Glomerular visceral epithelial cell (primary cell): ENCODE measurements around the gene TIPRL.
"Not testable (repeated sequence)": the region's sequence is repeated elsewhere in the genome, so short reads cannot be mapped to it uniquely, and the experiment has no call there.

ENCODE experiments used
- DNase-seq: peaks from one replicate; pipeline ENCODE4 v3.0.0-alpha.2; 2016; ENCODE audit errors: extremely low spot score

The TIPRL gene

GRCh38 chr1:168178638-168179437 lies at the start of gene TIPRL:
Gene TIPRL (plus strand): TSS chr1:168178962. CDS start chr1:168179078, 116 bp downstream.
- peak; percentile 98 for DNase-seq

- DNase-seq: no peak
Observed at GRCh38 chr1:168129933-168130332, 48.8 kb upstream of the TIPRL start.

DNA sequence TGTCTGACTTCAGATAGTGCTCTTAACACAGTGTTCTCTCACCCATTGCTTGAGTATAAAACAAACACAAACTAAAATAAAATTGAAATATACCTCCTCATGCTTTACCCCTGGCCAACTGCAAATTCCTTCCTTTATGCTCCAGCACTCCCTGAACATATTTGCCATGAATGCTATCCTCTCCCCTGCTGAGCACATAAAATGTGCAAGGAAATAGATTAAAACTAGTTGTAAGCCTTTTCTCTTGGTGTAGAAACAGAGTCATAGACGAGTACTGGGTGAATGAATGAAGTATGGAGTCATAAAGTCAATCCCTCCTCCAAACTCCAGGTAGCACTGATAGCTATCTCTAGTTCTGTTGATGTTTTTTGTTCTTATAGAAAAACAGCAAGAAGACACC lies 44.6 kb upstream of the TIPRL start:
- DNase-seq: no peak

DNA sequence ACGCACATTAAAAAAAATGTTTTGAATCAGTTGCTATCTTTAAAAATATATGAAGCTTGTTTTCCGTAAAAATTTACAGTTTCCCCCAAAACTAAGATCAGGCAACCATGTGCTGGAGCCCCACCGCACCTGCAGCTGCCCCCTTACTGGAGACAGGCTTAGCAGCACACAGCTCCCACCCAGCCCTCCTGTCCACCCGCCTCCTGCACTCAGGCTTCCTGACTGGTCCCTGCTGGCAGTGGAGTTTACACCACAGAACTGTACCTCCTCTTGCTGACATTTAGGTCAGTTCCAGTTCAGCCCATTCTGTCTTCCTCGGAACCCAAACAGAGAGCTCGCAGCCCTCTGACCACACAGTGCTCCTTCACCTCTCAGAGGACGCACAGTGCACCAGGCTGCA lies 44.1 kb upstream of the TIPRL start:
- no peak for DNase-seq

GRCh38 chr1:168135116-168135920 lies 43.4 kb upstream of the TIPRL start:
- DNase-seq: peak; percentile 23

GRCh38 chr1:168135921-168136708 lies 42.6 kb upstream of the TIPRL start:
- DNase-seq: peak; percentile 34

DNA sequence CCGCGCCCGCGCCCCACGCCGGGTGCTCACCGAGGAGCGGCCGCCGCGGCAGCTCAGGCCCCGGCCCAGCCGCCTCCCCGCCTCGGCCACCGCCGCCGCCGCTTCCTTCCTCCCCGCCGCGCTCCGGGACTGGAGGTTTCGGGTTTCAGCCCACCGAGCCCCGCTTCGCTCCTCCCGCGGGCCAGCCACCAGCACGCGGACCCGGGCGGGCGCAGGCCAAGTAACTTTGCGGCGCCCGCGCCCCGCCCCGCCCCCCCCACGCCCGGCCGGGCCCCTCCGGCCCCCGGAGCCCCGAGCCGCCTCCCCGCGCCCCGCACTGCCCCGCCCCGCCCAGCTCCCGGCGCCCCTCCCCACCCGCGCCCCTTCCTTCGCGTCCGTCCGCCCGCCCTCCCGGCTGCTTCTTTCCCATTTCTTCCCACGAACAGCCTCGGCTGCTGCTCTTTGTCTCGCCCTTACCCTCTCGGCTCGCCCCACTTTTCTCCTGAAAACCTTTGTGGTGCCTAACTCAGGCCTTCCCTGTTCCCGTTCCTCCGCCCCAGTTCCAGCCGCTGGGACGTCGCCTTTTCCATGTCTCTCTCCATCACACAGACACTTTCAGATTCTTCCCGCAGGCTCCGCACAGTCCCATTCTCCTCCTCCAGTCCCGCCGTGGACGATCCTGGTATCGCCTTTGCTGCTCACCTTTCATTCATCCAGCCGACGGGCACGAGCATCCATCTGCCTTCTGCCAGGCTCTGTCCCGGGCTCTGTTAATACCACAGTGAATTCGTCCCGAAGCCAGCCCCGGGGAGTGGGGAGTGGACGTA lies 41.9 kb upstream of the TIPRL start, which contains the start of gene GPR161:
GPR161 (minus strand) TSS at position 222 of the 806 bp plus-strand sequence. CDS start 32,080 bp downstream, outside the sequence.
- peak; percentile 60 for DNase-seq

- no peak for DNase-seq
Observed at GRCh38 chr1:168137515-168137821, 41.3 kb upstream of the TIPRL start.

DNA sequence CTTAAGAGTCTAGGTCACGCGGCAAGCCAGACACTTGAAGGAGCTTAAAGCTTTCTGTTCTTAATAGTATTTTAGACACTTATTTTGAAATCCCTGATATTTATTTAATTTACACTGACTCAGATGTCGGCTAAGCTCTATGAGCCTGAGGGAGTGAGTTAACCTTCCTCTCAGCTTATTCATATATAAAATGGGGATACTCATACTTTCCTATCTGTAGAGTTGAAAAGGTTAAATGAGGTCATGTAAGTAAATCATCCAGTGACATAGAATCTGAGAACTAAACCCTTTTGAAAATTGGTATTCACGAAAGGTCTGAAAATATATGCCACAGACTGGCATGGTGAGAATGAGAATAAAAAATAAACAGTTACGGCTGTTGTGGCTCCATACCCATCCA lies 40.6 kb upstream of the TIPRL start:
- no peak for DNase-seq

GRCh38 chr1:168139070-168139469 lies 39.7 kb upstream of the TIPRL start:
- DNase-seq: no peak

DNA sequence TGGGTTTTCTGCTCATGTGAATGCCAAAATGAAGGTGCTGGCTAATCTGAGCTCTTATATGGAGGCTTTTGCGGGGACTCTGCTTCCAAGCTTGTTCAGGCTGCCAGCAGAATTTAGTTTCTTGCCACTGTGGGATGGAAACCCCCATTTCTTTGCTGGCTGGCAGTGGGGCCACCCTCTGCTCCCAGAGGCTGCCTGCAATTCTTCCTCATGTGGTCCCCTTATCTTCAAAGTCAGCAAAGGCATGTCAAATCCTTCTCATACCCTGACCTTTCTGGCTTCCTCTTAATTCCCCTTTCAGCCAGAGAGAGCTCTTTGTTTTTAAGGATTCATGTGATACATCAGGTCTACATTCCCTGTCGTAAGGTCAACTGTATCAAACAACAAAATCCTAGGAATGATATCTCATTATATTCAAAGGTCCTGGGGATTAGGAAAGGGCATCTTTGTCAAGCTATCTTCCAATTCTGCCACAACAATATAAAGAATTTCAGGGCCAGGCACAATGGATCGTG lies 36.8 kb upstream of the TIPRL start:
- no peak for DNase-seq

DNA sequence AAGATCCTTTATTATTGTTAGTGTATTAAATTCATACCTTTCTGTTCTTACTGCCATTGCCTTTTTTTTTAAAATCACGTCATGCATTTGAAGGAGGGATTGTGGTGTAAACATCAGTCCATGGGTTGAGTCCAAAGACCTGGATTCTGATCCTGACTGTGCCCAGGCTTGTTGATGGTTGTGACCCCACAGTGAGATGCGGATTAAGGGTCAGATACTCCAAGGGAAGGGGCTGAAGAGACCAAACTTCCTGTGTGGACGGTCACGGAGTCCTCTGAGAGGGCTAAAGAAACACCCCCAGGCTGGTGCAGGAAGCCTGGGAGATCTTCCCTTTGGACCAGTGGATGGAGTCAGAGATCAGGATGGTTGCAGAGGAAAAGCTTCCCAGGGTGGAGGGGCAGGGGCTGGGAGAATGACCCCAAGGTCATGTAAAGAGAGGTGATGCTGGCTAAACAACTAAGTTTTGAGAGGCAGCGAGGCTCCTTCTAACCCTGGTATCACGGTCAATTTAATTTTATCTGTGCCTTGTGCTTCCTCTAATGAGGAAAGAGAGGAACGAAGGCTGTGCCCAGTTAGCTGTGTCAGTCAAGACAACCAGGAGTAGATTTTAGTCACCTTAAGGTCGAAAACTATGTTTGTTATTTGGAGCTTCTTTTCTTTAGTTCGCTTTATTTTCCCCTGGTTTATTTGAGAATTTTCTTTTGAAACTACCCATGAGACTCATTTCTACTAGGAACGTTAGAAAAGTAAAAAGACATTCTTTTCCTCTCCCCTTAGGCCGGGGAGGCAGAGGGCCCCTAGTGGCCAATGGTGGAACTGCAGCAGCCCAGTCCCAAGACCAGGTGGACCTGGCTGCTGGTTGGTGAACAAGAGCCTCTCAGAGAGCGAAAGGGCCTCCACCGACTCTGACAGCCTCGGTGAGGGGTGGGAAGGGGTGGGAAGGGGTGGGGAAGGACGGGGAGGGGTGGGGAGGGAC lies 33.3 kb upstream of the TIPRL start:
- DNase-seq: peak; percentile 87

- no peak for DNase-seq
Observed at GRCh38 chr1:168146160-168146539, 32.6 kb upstream of the TIPRL start.

- no peak for DNase-seq
Observed at GRCh38 chr1:168146626-168147025, 32.1 kb upstream of the TIPRL start.

DNA sequence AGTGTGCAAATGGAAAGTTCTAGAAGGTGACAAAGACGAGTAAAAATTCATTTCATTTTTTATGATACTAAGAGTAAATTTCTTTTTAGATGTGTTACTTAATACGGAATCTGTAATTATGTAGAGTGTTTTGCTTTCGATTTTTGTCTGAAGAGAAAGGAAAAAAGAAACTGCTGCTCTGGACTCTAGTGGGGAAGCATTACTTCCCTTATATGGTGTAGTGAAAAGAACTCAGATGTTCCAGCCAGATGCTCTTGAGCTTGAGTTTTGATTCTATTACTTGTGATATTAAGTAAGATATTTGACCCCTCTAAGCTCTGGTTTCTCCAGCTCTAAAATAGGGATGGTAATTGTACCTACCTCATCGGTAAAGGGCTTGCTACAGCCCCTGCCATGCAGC lies 29.8 kb upstream of the TIPRL start:
- DNase-seq: no peak

GRCh38 chr1:168150283-168150682 lies 28.5 kb upstream of the TIPRL start:
- no peak for DNase-seq

DNA sequence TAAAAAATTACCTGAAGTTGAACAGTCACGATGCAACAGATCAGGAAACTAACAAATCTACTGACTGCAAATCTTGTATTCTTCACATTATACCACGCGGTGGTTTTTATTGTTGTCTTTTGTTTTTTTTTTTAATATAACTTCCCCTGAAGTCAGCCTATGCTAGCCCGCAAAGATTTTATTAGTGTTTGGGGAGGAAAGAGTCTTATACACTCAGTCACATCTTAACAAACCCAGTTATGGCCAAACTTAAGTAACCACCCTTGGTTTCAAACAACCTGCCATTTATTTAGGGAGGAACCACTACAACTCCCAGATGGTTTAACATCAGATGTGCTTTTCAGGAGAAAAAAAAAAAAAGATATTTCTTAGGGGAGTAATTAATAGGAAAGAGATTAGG lies 26.8 kb upstream of the TIPRL start:
- no peak for DNase-seq

- DNase-seq: not testable (repeated sequence)
Observed at GRCh38 chr1:168154707-168155106, 24.1 kb upstream of the TIPRL start.

- no peak for DNase-seq
Observed at GRCh38 chr1:168155910-168156309, 22.9 kb upstream of the TIPRL start.

GRCh38 chr1:168157638-168158037 lies 21.1 kb upstream of the TIPRL start:
- DNase-seq: no peak
